Measurements from ENCODE around the gene TUBA1B. TPM values are rescaled to one million over a fixed set of nuclear protein-coding genes. Genes with fewer than 3 reads are reported as not detected.
A peak's percentile ranks its signal among the peaks of the same experiment; 100 is the strongest.

The TUBA1B gene
- total RNA-seq, 1 donor from 2014 or later, result 2,741 TPM

GRCh38 chr12:49098703-49099102 lies 32.5 kb downstream of the TUBA1B start:
- no peak for DNase-seq (ENCODE audit: low spot score)
- Mint-ChIP-seq H3K9me3 (no peaks in the 10 kb centered on the region), H3K36me3 (peaks cover 34% of the 10 kb centered on the region), H3K27me3 (ENCODE audit: insufficient read depth, low read depth) (peaks cover 22% of the 10 kb centered on the region), H3K4me3 (no peak overlapping the region), H3K4me1 (peaks cover 12% of the 10 kb centered on the region), H3K27ac (no peak overlapping the region)
- Histone ChIP-seq H3K4me2 (no peak overlapping the region), H3K9ac (no peak overlapping the region), H3K9me3 (ENCODE audit: low read depth) (no peaks in the 10 kb centered on the region), H3K4me3 (no peak overlapping the region), H3K27me3 (peaks cover 20% of the 10 kb centered on the region), H3K27ac (no peak overlapping the region), H3K79me2 (ENCODE audit: low read depth) (no peaks in the 10 kb centered on the region), H3F3A (ENCODE audit: low read depth) (peaks cover 24% of the 10 kb centered on the region), H4K20me1 (ENCODE audit: low read depth) (peaks cover 23% of the 10 kb centered on the region), H2AFZ (replicated peaks) (no peak overlapping the region), H3K36me3 (no peaks in the 10 kb centered on the region), H3K4me1 (peaks cover 14% of the 10 kb centered on the region)
- no peak for TF ChIP-seq CTCF (IDR thresholded peaks at IDR 0.05)
- TF ChIP-seq EZH2phosphoT487 (IDR thresholded peaks at IDR 0.05), result no peak
- no peak for TF ChIP-seq EZH2 (IDR thresholded peaks at IDR 0.05)

- peak overlapping the region; percentile 18 for H3K4me3 Mint-ChIP-seq
- Histone ChIP-seq H3F3A (ENCODE audit: low read depth) (peaks cover 24% of the 10 kb centered on the region), H3K36me3 (no peaks in the 10 kb centered on the region), H3K27me3 (peaks cover 27% of the 10 kb centered on the region), H3K27ac (no peak overlapping the region), H3K79me2 (ENCODE audit: low read depth) (no peaks in the 10 kb centered on the region), H3K9me3 (ENCODE audit: low read depth) (no peaks in the 10 kb centered on the region), H3K4me3 (no peak overlapping the region), H2AFZ (replicated peaks) (no peak overlapping the region), H4K20me1 (ENCODE audit: low read depth) (peaks cover 27% of the 10 kb centered on the region), H3K4me2 (no peak overlapping the region), H3K9ac (no peak overlapping the region), H3K4me1 (peaks cover 19% of the 10 kb centered on the region)
- TF ChIP-seq CTCF (IDR thresholded peaks at IDR 0.05) (peak; percentile 81), EZH2phosphoT487 (IDR thresholded peaks at IDR 0.05) (no peak)
- no peak overlapping the region for H3K27ac Mint-ChIP-seq
- H3K4me1 Mint-ChIP-seq, result peaks cover 18% of the 10 kb centered on the region
- H3K27me3 Mint-ChIP-seq (ENCODE audit: insufficient read depth, low read depth), result peaks cover 29% of the 10 kb centered on the region
- no peaks in the 10 kb centered on the region for H3K9me3 Mint-ChIP-seq
- H3K36me3 Mint-ChIP-seq, result peaks cover 32% of the 10 kb centered on the region
- peak; percentile 78 for DNase-seq (ENCODE audit: low spot score)
These were observed 33.2 kb downstream of the TUBA1B start for GRCh38 chr12:49098035-49098451.

GRCh38 chr12:49097381-49097780 lies 33.8 kb downstream of the TUBA1B start:
- peaks cover 32% of the 10 kb centered on the region for H3K36me3 Mint-ChIP-seq
- peaks cover 36% of the 10 kb centered on the region for H3K27me3 Mint-ChIP-seq (ENCODE audit: insufficient read depth, low read depth)
- Histone ChIP-seq H3F3A (ENCODE audit: low read depth) (peaks cover 30% of the 10 kb centered on the region), H3K9ac (no peak overlapping the region), H2AFZ (replicated peaks) (no peak overlapping the region), H3K36me3 (no peaks in the 10 kb centered on the region), H3K4me1 (peaks cover 25% of the 10 kb centered on the region), H3K27ac (no peak overlapping the region), H4K20me1 (ENCODE audit: low read depth) (peaks cover 27% of the 10 kb centered on the region), H3K79me2 (ENCODE audit: low read depth) (no peaks in the 10 kb centered on the region), H3K4me2 (no peak overlapping the region), H3K27me3 (peaks cover 34% of the 10 kb centered on the region), H3K4me3 (no peak overlapping the region), H3K9me3 (ENCODE audit: low read depth) (no peaks in the 10 kb centered on the region)
- H3K27ac Mint-ChIP-seq, result no peak overlapping the region
- TF ChIP-seq EZH2phosphoT487 (IDR thresholded peaks at IDR 0.05) (no peak), EZH2 (IDR thresholded peaks at IDR 0.05) (no peak), CTCF (IDR thresholded peaks at IDR 0.05) (no peak)
- DNase-seq (ENCODE audit: low spot score), result no peak
- peaks cover 24% of the 10 kb centered on the region for H3K4me1 Mint-ChIP-seq
- H3K9me3 Mint-ChIP-seq, result no peaks in the 10 kb centered on the region
- no peak overlapping the region for H3K4me3 Mint-ChIP-seq

Measured in neural progenitor cell (in vitro differentiated cells).